ENCODE results near the gene NVL. TPM values are rescaled to one million over a fixed set of nuclear protein-coding genes. Genes with fewer than 3 reads are reported as not detected.

The NVL gene
- total and polyA plus RNA-seq, 3 donors from 2014 or later: 21.7 to 38.7 (median 31.0) TPM

DNA sequence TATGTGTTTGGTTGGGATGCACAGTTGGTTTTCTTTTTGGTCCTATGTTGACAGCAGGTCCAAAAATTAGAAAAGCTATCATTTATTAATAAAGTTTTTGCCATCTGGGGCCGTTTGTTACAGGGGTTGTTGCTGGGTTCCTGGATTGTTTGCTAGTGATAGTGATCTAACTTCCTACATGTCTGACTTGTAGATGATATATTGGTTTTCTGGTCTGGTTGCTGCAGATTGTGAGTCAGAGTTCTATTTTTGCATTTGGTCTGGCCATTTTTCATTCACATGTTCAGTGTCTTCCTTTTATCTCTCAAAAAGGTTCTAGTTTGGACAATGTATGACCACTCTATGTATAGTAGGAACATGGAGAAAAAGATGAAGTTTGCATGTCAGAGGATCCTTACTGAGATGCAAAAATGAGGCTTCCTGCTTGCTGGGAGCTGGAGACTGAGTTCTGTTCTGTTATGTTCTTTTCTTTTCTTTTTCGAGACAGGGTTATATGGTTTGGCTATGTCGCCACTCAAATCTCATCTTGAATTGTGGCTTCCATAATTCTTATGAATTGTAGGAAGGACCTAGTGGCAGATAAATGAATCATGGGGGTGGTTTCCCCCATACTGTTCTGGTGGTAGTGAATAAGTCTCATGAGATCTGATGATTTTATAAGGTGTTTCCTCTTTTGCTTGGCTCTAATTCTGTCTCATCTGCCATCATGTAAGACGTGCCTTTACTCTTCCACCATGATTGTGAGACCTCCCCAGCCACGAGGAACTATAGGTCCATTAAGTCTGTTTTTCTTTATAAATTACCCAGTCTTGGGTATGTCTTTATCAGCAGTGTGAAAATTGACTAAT is 4.2 kb upstream of the NVL start:
- no peak overlapping the region for H3K4me3 ChIP-seq
- intact Hi-C loops (cut with DNase I; ENCODE audit: low total_unique reads): no loop called here
- WGBS, 2 donors: 64 to 73% methylated on average over 5 of the region's 5 CpGs
- H3K4me1 ChIP-seq: peaks cover under 1% of the 10 kb centered on the region
- TF ChIP-seq POLR2A (IDR thresholded peaks at IDR 0.05): no peak
- TF ChIP-seq, protein P1, sequence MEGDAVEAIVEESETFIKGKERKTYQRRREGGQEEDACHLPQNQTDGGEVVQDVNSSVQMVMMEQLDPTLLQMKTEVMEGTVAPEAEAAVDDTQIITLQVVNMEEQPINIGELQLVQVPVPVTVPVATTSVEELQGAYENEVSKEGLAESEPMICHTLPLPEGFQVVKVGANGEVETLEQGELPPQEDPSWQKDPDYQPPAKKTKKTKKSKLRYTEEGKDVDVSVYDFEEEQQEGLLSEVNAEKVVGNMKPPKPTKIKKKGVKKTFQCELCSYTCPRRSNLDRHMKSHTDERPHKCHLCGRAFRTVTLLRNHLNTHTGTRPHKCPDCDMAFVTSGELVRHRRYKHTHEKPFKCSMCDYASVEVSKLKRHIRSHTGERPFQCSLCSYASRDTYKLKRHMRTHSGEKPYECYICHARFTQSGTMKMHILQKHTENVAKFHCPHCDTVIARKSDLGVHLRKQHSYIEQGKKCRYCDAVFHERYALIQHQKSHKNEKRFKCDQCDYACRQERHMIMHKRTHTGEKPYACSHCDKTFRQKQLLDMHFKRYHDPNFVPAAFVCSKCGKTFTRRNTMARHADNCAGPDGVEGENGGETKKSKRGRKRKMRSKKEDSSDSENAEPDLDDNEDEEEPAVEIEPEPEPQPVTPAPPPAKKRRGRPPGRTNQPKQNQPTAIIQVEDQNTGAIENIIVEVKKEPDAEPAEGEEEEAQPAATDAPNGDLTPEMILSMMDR (IDR thresholded peaks at IDR 0.05): no peak
- no peak overlapping the region for H3K27ac ChIP-seq
- no peak for DNase-seq
- no peaks in the 10 kb centered on the region for H3K36me3 ChIP-seq (ENCODE audit: low read depth, missing control alignments)
- H3K9me3 ChIP-seq: no peaks in the 10 kb centered on the region
- no peaks in the 10 kb centered on the region for H3K27me3 ChIP-seq

DNA sequence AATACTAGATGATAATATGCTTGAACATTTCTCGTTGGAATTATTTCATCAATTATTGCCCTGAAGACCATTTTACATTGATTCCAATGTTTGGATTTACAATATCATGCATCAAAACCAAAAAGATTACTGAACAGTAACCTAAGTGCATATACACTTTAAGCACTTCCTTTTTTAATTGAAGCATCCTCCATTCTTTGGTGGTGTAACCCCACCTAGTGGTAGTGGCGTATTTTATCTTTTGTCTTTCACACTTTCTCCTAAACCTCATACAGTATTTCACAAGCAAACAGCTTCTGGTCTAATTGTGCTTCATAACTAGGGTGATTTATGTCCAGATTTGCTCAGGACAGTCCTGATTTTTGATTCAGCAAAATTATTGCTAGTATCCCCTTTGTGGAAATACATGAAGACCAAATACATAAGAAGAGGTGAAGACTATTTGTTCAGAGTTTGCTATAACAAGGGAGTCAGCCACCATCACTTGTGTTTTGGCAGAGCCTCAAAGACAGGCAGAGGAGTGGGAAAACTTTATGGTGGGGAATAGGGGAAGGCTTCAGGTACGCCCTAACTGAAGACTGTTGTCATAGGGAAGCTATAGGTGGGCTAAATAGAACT is 3.4 kb upstream of the NVL start:
- H3K27me3 ChIP-seq: no peaks in the 10 kb centered on the region
- H3K4me3 ChIP-seq: no peak overlapping the region
- no peaks in the 10 kb centered on the region for H3K9me3 ChIP-seq
- H3K4me1 ChIP-seq: peaks cover 8% of the 10 kb centered on the region
- no peak for DNase-seq
- TF ChIP-seq POLR2A (IDR thresholded peaks at IDR 0.05): no peak
- TF ChIP-seq, protein P1 (IDR thresholded peaks at IDR 0.05): peak; percentile 44 to 64 (median 60)
- intact Hi-C loops (cut with DNase I; ENCODE audit: low total_unique reads): no loop called here
- H3K36me3 ChIP-seq (ENCODE audit: low read depth, missing control alignments): no peaks in the 10 kb centered on the region
- WGBS, 2 donors: 37 to 47% methylated on average over 3 of the region's 3 CpGs
- no peak overlapping the region for H3K27ac ChIP-seq

DNA sequence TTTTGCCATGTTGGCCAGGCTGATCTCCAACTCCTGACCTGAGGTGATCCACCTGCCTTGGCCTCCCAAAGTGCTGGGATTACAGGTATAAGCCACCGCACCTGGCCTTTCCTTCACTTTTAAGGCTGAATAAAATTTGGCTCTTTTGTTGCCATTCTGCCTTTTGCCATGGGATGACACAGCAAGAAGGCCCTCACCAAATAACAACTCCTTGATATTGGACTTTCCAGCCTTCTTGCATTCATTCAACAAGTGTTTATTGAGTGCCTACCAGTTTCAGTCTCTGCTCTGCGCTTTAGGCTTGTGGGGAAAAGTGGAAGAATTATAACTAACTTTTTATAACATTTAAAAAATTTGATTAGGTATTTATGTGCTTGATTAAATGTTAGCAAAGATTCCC is 1.9 kb upstream of the NVL start:
- DNase-seq: no peak
- Histone ChIP-seq H3K27ac (no peak overlapping the region), H3K9me3 (no peaks in the 10 kb centered on the region), H3K27me3 (no peaks in the 10 kb centered on the region), H3K36me3 (ENCODE audit: low read depth, missing control alignments) (no peaks in the 10 kb centered on the region), H3K4me1 (peaks cover 9% of the 10 kb centered on the region), H3K4me3 (no peak overlapping the region)
- intact Hi-C loops (cut with DNase I; ENCODE audit: low total_unique reads): no loop called here
- 96 to 99% methylated on average over 2 of the region's 2 CpGs for WGBS, 2 donors
- no peak for TF ChIP-seq POLR2A (IDR thresholded peaks at IDR 0.05)
- TF ChIP-seq, protein P1 (IDR thresholded peaks at IDR 0.05): no peak

DNA sequence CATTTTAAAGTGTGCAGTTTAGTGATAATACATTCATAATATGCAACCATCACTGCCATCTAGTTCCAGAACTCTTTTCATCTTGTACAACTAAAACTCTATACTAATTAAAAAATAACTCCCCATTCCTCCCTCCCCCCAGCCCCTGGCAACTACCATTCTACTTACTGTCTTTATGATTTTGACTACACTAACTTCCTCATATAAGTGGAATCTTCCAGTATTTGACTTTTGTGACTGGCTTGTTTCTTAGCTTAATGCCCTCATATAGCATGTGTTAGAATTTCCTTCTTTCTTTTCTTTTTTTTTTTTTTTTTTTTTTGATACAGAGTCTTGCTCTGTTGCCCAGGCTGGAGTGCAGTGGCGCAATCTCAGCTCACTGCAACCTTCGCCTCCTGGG is 1.4 kb upstream of the NVL start:
- no peak overlapping the region for H3K4me3 ChIP-seq
- no peaks in the 10 kb centered on the region for H3K36me3 ChIP-seq (ENCODE audit: low read depth, missing control alignments)
- no peaks in the 10 kb centered on the region for H3K27me3 ChIP-seq
- H3K27ac ChIP-seq: peak overlapping the region in 1 of 2 donors; percentile 94
- intact Hi-C loops (cut with DNase I; ENCODE audit: low total_unique reads): no loop called here
- H3K4me1 ChIP-seq: peaks cover 9% of the 10 kb centered on the region
- TF ChIP-seq POLR2A (IDR thresholded peaks at IDR 0.05): no peak
- TF ChIP-seq, protein P1 (IDR thresholded peaks at IDR 0.05): no peak
- 100% methylated on average over 2 of the region's 2 CpGs for whole genome bisulfite sequencing, 2 donors
- DNase-seq: no peak
- no peaks in the 10 kb centered on the region for H3K9me3 ChIP-seq

Data from testis (tissue), 3 donors.